ENCODE measurements around the gene CORO1A. TPM values are rescaled to one million over a fixed set of nuclear protein-coding genes. Genes with fewer than 3 reads are reported as not detected.
"Not testable (repeated sequence)": the region's sequence is repeated elsewhere in the genome, so short reads cannot be mapped to it uniquely, and the experiment has no call there.

Gene CORO1A
- total RNA-seq, 1 experiment from 2014 or later: 9.1 TPM

DNA sequence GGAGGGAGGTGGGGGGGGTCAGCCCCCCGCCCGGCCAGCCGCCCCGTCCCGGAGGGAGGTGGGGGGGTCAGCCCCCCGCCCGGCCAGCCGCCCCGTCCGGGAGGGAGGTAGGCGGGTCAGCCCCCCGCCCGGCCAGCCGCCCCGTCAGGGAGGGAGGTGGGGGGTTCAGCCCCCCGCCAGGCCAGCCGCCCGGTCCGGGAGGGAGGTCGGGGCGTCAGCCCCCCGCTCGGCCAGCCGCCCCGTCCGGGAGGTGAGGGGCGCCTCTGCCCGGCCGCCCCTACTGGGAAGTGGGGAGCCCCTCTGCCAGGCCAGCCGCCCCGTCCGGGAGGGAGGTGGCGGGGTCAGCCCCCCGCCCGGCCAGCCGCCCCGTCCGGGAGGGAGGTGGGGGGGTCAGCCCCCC is 14.0 kb upstream of the CORO1A start:
- not testable (repeated sequence) for DNase-seq (ENCODE audit: low read depth)

DNA sequence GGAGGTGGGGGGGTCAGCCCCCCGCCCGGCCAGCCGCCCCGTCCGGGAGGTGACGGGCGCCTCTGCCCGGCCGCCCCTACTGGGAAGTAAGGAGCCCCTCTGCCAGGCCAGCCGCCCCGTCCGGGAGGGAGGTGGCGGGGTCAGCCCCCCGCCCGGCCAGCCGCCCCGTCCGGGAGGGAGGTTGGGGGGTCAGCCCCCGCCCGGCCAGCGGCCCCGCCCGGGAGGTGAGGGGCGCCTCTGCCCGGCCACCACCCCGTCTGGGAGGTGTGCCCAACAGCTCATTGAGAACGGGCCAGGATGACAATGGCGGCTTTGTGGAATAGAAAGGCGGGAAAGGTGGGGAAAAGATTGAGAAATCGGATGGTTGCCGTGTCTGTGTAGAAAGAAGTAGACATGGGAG is 13.3 kb upstream of the CORO1A start:
- not testable (repeated sequence) for DNase-seq (ENCODE audit: low read depth)

DNA sequence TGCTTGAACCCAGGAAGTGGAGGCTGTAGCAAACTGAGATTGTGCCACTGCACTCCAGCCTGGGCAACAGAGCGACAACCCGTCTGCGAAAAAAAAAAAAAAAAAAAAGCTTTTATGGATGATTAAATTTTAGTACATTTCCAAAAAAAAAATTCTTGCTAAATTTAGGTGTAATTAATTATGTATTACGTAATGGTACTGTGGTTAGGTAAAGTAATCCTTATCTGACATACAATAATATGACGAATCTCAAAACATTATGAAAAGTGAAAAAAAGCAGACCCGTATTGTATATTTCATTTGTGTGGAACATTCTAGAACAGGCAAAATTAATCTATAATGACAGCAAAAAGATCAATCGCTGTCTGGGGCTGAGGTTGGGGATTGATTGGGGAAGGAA is 10.3 kb upstream of the CORO1A start:
- no peak for DNase-seq (ENCODE audit: low read depth)

DNA sequence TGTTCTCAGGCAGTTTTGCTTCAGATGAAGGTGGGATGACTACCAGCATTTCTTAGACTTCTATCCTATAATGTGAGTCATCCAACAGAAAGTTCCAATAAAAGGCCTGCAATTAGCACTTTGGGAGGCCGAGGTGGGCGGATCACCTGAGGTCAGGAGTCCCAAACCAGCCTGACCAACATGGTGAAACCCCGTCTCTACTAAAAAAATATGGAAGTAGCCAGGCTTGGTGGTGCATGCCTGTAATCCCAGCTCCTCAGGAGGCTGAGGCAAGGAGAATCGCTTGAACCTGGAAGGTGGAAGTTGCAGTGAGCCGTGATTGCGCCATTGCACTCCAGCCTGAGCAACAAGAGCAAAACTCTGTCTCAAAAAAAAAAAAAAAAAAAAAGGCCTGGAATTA is 6.5 kb upstream of the CORO1A start:
- DNase-seq (ENCODE audit: low read depth): not testable (repeated sequence)

DNA sequence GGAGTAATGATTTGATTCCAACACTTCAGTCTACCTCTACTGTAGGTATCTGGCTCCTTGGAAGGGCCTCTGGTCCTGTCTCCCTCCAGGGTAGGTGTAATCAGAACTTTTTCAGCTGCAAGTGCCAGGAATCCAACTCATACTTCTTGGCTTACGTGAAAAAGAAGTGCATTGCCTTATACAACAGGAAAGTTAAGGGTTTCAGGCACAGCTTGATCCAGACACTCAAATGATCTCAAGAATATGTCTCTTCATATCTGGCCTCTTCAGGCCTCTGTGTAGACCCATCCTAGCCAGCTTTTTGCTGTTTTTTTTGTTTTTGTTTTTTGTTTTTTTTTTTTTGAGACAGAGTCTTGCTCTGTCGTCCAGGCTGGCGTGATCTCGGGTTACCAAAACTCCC is 4.2 kb upstream of the CORO1A start:
- DNase-seq (ENCODE audit: low read depth): no peak

DNA sequence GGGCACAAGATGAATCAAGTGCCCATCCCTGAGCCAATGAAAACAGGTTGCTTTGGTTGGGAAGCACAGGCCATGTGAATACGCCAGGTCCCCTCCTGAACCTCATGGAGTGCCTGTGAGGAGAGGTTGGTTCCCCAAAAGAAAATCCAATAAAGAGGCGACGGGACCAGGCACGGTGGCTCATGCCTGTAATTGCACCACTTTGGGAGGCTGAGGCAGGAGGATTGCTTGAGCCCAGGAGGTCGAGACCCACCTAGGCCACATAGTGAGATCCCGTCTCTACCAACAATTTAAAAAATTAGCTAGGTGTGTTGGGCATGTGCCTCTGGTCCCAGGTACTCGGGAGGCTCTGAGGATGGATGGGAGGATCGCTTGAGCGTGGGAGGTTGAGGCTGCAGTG is 3.5 kb upstream of the CORO1A start:
- no peak for DNase-seq (ENCODE audit: low read depth)

DNA sequence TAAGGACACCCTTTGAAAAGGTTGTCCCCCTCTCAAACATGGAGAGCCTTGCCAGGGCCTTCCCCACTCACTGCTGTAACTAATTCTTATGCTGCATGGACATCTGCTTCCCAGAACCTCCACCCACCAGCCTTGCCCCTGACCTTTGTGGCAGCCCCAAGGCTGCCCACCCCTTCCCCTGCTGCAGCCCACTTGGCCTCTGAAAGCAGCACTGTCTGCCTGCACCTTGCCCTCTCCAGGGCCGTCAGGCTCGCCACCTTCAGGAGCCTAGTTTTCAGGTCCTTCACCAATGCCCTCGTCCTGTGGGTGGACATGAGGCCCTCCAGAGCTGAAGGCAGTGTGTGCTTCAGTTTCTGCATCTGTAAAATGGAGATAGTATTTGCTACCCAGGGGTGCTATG is 2.7 kb upstream of the CORO1A start:
- DNase-seq (ENCODE audit: low read depth): no peak

DNA sequence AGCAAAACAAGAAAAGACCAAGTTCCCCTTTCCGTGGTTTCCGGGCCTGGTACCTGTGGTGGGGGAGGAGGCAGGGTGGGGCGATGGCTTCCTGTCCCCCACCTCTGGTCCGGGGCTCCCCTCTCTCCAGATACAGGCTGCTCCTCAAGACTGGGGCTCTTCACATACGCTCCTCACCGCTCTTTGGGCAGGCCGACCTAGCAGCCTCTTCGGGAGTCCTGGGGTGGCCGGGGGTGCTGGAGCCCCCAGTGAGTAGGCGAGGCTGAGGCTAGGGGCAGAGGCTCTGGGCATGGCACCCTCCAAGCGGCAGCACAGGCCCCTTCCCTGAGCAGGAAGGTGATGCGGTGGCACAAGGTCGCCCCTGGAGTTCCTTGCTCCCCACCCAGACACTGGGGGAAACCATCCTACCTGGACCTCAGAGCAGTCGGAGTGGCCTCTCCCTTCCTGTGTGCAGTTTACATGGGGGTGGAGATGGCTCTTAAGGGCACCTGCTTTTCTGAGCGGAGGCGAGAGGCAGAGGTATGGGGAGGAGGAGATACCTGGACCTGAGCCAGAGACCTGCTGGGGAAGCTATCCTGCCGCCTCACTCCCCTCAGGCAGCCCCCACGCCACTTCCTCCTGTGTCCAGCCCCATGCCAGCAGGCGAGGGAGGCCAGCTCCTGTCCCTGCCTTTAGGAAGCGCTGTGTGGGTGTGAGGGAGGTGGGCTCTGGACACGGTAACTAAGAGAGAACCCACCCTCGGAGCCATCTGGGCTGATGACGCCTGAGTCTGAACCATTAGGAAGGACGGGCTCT is 891 bp downstream of the CORO1A start:
- no peak for DNase-seq (ENCODE audit: low read depth)

DNA sequence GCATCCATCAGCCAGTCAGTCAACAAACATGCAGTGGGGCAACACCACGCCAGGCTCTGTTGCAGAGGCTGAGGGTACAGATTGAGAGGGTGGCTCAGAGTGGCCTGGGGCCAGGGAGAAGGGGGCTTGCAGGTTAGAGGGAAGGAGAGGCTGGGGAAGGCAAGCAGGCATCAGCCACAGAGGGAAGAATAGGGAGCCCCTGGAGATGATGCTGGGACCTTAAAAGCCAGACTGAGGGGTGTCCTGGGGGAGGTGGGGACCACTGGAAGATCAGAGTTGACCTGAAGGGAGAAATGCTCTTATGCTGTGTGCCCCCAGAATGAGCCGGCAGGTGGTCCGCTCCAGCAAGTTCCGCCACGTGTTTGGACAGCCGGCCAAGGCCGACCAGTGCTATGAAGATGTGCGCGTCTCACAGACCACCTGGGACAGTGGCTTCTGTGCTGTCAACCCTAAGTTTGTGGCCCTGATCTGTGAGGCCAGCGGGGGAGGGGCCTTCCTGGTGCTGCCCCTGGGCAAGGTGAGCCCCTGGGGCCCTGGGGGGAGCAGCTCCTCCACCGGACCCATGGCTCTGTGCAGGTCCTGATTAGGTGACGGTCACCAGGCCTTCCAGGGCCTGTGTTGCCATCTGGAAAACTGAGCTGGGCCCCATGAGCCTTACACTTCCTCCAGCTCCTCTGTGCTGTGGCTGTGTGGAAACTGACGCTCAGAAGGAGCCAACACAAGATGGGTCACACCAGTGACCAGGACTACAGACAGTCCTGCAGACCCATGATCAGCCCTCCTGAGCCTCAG is 1.7 kb downstream of the CORO1A start:
- DNase-seq (ENCODE audit: low read depth): no peak

DNA sequence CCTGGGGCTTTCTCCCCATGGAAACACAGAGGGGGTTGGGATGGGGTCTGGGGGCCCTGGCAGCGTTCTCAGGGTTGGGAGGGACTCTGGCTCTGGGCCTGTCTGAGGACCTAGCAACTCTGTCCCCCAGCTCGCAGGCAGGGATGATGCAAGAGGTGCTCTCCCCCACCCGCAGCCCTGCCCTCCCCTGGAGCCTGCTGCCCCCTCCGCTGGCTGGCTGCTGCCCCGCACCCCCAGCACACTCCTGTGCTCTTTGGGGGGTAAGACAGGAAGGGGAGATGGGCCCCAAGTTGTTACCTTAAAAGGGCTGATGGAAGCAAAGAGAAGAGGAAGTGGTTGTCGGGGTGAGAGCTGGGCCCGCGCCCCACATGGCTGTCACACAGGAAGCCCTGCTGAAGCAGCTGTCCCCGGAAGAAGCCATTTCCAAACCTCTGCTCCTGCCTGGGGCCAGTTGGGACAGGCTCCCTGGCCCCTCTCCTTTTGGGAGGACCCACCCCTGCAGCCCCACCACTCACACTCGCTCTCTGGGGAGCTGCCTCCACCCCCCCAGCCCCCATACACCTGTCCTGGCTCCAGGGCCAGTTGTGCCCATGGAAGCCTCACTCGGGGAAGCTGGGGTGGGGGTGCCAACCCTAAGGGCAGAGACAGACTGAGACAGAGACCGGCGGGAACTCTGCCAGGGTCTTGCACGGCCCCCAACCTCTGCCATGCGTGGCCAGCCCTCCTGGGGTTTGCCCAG is 2.5 kb downstream of the CORO1A start:
- no peak for DNase-seq (ENCODE audit: low read depth)

DNA sequence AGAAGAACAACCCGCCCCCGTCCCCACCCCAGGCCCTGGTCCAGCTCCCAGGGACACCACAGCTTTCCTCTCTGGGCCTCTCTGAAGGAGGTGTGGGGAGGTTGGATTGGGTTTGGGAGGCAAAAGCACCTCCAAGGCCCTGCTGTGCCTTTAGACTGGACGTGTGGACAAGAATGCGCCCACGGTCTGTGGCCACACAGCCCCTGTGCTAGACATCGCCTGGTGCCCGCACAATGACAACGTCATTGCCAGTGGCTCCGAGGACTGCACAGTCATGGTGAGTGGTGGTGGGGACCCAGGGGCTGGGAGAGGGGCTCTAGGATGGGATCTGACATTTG is 3.0 kb downstream of the CORO1A start:
- no peak for DNase-seq (ENCODE audit: low read depth)

DNA sequence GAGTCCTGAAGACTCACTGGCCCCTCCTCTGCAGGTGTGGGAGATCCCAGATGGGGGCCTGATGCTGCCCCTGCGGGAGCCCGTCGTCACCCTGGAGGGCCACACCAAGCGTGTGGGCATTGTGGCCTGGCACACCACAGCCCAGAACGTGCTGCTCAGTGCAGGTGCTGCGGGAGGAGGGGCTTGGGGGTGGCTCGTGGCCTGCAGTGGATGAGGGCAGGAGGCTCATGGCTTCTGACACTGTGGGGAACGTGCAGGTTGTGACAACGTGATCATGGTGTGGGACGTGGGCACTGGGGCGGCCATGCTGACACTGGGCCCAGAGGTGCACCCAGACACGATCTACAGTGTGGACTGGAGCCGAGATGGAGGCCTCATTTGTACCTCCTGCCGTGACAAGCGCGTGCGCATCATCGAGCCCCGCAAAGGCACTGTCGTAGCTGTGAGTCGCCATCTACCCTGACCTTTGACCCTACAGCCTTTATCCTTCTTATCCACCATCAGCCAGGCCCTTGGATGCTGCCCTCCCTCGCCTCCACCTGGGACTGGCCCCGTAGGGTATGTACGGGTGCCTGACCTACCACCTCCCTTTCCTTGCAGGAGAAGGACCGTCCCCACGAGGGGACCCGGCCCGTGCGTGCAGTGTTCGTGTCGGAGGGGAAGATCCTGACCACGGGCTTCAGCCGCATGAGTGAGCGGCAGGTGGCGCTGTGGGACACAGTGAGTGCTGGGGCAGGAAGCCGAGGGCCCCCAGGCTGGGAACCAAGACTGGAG is 3.6 kb downstream of the CORO1A start:
- no peak for DNase-seq (ENCODE audit: low read depth)

DNA sequence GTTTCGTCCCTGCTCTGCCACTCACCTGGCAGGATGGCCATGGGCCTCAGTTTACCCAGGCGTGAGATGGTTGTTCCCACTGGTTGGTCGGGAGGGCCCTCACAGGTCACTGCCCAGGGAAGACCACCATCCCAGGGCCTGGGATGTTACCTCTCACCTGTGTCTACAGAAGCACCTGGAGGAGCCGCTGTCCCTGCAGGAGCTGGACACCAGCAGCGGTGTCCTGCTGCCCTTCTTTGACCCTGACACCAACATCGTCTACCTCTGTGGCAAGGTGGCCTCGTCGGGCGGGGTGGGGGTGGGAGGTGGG is 4.1 kb downstream of the CORO1A start:
- no peak for DNase-seq (ENCODE audit: low read depth)

DNA sequence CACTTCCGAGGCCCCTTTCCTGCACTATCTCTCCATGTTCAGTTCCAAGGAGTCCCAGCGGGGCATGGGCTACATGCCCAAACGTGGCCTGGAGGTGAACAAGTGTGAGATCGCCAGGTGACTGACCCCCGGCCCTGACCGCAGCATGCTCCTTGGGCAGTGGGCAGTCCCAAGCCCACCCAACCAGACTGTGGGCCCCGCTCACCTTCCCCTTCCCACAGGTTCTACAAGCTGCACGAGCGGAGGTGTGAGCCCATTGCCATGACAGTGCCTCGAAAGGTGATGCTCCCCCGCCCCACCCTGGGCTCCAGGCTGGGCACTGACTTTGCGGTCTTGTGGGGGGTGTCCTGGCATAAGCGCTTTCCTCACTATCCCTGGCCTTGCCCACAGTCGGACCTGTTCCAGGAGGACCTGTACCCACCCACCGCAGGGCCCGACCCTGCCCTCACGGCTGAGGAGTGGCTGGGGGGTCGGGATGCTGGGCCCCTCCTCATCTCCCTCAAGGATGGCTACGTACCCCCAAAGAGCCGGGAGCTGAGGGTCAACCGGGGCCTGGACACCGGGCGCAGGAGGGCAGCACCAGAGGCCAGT is 4.7 kb downstream of the CORO1A start:
- DNase-seq (ENCODE audit: low read depth): no peak

DNA sequence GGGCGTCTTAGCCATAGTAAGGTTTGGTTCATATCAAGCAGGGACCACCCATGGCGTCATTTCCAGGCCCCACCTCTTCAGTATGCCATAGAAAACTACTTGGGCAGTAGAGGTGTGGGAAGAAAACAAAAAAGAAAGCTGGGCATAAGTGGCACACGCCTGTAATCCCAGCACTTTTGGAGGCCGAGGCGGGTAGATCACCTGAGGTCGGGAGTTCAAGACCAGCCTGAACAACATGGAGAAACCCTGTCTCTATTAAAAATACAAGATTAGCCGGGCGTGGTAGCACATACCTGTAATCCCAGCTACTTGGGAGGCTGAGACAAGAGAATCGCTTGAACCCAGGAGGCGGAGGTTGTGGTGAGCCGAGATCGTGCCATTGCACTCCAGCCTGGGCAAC is 7.8 kb downstream of the CORO1A start:
- DNase-seq (ENCODE audit: low read depth): not testable (repeated sequence)

DNA sequence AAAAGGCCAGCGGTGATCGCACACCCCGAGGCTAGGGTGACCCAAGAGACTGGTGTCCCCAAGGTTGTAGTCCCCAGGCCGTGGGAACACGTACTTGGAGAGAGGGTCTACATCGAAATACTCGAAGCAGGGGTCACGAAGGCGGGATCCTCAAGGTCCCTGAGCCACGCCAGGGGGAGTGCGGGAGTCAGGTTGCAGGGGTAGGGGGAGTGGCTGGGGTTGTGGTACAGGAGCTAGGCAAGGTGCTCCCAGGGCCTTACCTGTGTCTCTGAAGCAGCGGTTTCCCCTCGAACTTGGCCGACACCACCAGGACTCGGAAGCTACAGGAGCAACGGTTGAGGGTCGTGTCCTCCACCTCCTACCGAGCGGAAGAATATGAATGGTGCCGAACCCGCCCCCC is 9.7 kb downstream of the CORO1A start:
- not testable (repeated sequence) for DNase-seq (ENCODE audit: low read depth)

DNA sequence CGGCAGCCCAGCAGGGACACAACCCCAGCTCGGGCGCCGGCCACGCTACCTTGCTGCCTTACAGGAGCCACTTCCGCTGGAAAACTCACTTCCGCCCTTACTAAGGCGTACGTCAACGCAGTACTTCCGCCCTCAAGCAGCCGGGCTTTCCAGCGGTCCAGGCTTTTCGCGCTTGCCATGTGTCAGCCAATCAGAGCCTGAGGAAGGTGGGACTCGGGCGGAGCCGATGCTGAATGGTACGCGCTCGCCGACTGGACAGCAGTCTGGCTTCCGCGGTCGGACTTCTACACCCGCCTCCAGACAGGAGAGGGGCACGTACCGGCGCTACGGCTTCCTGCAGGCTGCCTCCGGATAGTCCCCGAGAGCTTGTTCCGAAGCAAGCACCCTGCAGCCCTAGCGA is 10.2 kb downstream of the CORO1A start, which contains the start of the genes BOLA2B and SLX1A:
Gene BOLA2B, minus strand, starts transcription at position 52 of the 400 bp plus-strand sequence. CDS start 71 bp downstream, outside the sequence.
Gene SLX1A, plus strand, starts transcription at position 261 of the 400 bp plus-strand sequence. CDS start 210 bp downstream, outside the sequence.
- not testable (repeated sequence) for DNase-seq (ENCODE audit: low read depth)

DNA sequence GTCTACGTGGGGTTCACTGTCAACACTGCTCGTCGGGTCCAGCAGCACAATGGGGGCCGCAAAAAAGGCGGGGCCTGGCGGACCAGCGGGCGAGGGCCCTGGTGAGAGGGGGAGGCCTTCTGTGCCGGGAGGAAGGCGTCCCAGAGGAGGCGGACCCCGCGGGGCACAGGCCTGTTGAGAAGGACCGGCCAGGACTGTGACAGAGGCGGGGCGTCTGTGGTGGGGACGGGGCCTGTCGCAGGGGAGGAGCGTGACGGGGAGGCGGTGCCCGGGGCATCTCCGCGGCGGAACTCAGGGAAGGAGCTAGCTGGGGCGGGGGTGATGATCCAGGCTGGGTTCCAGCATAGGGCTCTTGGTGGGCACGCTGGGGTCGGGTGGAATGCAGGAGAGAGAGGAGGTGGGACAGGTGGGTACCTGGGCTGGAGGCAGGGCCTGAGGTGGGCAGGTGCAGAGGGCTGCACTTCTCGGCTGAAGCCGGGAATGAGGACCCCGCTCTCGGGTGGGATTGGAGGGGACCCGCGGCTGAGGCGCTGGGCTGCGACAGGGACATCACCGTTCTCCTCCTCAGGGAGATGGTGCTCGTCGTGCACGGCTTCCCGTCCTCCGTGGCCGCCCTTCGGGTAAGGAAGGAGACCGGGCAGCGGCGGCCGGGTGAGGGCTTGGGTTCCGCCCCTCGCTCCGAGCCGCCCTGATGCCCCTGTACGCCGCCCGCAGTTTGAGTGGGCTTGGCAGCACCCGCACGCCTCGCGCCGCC is 10.9 kb downstream of the CORO1A start:
- DNase-seq (ENCODE audit: low read depth): not testable (repeated sequence)

DNA sequence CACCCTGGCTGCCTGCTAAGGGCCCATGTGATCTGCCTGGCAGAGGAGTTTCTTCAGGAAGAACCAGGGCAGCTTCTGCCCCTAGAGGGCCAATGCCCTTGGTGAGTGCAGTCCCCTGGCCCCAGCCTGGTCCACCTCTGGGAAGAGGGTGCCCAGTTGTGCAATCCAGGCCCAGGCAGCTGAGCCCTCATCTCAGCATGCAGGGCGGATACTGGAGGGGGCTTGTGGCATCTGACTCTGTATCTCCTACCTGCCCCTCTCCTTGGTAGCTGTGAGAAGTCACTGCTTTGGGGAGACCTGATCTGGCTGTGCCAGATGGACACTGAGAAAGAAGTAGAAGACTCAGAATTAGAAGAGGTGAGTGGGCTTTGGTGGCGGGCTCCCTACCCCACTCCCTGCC is 13.6 kb downstream of the CORO1A start:
- not testable (repeated sequence) for DNase-seq (ENCODE audit: low read depth)

DNA sequence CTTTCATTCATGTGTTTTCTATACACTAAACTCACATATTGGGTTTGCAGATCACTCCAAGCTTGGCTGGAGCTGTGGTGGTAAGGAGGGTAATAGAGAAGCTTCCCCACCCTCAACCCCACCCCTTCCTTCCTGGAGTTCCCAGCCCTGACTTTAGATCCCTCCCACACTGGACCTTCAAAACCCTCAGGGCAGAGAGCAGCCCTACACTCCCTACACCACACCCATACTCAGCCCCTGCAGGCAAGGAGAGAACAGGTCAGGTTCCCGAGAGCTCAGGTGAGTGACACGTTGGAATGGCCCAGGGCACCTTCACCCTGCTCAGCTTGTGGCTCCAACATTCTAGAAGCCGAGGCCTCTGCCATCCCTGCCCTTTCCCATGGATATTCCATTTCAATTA is 15.6 kb downstream of the CORO1A start, which contains the start of gene SULT1A3:
Gene SULT1A3, plus strand, starts transcription at position 207 of the 400 bp plus-strand sequence. CDS start 1,474 bp downstream, outside the sequence.
- DNase-seq (ENCODE audit: low read depth): not testable (repeated sequence)
